ENCODE data around the gene RARB. TPM values are rescaled to one million over a fixed set of nuclear protein-coding genes. Genes with fewer than 3 reads are reported as not detected.

The RARB gene
- total RNA-seq, 1 experiment from 2014 or later = 0.24 TPM

DNA sequence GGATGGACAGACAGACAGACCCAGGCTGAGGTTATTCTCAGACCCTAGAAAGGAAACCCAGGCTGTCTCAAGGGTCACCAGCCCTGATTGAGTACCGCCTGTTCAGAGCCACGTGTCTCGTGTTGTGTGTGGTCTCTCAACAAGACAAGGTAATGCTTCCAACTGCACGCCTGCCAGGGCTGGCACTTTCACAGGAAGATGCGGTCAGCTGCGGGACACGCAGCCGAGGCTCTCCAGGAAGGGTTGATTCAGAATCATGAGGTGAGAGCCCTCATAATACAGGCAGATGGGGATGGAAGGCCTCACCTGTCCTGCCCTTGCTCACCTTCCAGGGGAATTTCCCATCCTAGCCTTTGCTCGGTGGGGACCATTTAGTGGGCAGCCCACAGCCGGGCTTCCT lies 155.3 kb downstream of the RARB start:
- Histone ChIP-seq H3K27ac (ENCODE audit: low read depth, low read length, poor library complexity, severe bottlenecking) (no peak overlapping the region), H3K4me1 (ENCODE audit: insufficient read depth, low read length, poor library complexity, severe bottlenecking) (no peaks in the 10 kb centered on the region), H3K36me3 (ENCODE audit: insufficient read depth, low read length, poor library complexity, severe bottlenecking) (no peaks in the 10 kb centered on the region), H3K27me3 (replicated peaks; ENCODE audit: insufficient read depth, low read depth, low read length, poor library complexity) (no peaks in the 10 kb centered on the region), H3K4me3 (ENCODE audit: low read depth, low read length, poor library complexity, severe bottlenecking) (no peak overlapping the region), H3K9me3 (ENCODE audit: low read depth, low read length, poor library complexity, severe bottlenecking) (no peaks in the 10 kb centered on the region)
- no peak for DNase-seq (ENCODE audit: low spot score)
- intact Hi-C loops (cut with micrococcal nuclease; ENCODE audit: unreplicated experiment) = no loop called here
- no TSS peak for BruUV-seq (replicated peaks)
- ChIA-PET CTCF (no interaction called here), POLR2A (ENCODE audit: low non-redundant PET) (no interaction called here)
- no peak for TF ChIP-seq EZH2 (IDR thresholded peaks at IDR 0.05; ENCODE audit: borderline replicate concordance, low read depth, low read length, poor library complexity, severe bottlenecking)
- TF ChIP-seq, protein P1, sequence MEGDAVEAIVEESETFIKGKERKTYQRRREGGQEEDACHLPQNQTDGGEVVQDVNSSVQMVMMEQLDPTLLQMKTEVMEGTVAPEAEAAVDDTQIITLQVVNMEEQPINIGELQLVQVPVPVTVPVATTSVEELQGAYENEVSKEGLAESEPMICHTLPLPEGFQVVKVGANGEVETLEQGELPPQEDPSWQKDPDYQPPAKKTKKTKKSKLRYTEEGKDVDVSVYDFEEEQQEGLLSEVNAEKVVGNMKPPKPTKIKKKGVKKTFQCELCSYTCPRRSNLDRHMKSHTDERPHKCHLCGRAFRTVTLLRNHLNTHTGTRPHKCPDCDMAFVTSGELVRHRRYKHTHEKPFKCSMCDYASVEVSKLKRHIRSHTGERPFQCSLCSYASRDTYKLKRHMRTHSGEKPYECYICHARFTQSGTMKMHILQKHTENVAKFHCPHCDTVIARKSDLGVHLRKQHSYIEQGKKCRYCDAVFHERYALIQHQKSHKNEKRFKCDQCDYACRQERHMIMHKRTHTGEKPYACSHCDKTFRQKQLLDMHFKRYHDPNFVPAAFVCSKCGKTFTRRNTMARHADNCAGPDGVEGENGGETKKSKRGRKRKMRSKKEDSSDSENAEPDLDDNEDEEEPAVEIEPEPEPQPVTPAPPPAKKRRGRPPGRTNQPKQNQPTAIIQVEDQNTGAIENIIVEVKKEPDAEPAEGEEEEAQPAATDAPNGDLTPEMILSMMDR (conservative IDR thresholded peaks at IDR 0.05; ENCODE audit: low read depth, low read length) = no peak

DNA sequence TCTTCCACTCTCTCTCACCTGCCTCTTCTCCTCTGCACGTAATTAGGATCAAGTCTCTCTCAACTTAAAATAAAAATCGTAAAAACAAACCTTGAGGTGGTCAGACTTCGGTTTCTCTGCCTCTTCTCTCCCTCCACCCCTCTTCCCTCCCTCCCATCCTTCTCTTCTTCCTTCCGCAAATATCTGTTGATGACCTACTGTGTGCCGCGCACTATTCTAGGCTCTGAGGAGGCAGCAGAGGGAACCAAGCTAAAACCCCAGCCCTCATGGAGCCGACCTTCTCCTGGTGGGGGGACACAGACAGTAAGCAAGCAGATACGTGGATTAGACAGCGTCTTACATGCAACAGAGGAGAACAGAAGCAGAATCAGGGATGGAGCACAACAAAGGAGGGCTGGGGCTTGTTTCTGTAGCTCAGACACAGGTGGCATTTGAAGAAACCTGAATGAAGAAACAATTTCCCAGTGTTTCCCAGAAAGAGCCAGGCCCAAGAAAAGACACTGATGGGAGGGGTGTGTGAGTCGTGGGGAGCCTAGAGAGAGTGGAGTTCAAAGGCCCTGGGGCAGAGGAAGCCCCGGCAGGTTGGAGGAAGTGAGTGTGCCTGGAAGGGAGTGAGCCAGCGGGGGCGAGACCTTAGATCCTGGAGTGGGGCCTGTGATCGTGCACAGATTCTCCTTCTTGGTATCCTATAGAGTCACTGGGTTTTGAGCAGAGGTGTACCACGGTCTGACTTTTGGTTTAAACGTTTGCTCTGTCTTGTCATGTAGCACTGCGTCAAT lies 156.1 kb downstream of the RARB start:
- intact Hi-C loops (cut with micrococcal nuclease; ENCODE audit: unreplicated experiment) = no loop called here
- no TSS peak for BruUV-seq (replicated peaks)

DNA sequence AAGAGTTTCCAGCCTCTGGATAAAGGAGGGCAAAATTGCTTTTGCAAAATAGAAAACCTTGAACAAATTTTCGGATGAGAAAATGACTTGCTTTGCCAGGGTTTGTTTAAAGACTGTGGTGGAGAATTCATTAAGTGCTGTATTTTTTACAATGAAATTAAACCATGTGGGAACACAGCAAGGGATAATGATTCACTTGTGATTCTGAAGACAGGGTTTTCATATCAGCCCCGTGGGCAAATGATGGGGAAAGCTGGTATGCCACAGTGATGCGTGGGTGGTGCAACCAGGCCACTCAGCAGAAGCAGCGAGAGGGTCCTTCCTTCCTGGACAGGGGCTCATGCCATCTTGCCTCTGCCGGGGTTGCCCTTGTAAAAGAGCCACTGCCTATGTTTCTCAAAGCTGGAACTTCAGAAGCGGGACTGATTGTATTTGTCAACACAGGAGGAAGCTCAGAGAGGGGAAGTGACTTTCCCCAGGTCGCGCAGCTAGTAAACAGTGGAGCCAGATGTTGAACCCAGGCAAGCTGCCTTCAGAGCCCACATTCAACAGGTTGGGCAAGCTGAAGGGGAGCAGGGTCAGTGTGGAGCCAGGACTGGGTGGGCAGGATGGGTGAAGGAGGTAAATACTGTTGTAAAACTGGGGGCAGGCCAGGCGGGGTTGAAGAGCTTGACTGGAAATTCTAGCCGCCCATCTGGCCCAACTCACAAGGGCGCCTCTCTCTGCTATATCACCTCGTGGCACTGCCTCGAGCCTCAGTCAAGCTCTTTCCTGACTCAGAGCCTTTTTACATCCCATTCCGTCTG lies 157.5 kb downstream of the RARB start:
- Histone ChIP-seq H3K27ac (ENCODE audit: low read depth, low read length, poor library complexity, severe bottlenecking) (no peak overlapping the region), H3K4me3 (ENCODE audit: low read depth, low read length, poor library complexity, severe bottlenecking) (no peak overlapping the region), H3K36me3 (ENCODE audit: insufficient read depth, low read length, poor library complexity, severe bottlenecking) (no peaks in the 10 kb centered on the region), H3K9me3 (ENCODE audit: low read depth, low read length, poor library complexity, severe bottlenecking) (no peaks in the 10 kb centered on the region), H3K4me1 (ENCODE audit: insufficient read depth, low read length, poor library complexity, severe bottlenecking) (no peaks in the 10 kb centered on the region), H3K27me3 (replicated peaks; ENCODE audit: insufficient read depth, low read depth, low read length, poor library complexity) (no peaks in the 10 kb centered on the region)
- ChIA-PET CTCF (interaction anchor here (1.0 kb wide), 1 partner anchor 8 kb away, joined by 5 read pairs; no protein-coding TSS in a partner anchor), POLR2A (ENCODE audit: low non-redundant PET) (no interaction called here)
- DNase-seq (ENCODE audit: low spot score) = no peak
- intact Hi-C loops (cut with micrococcal nuclease; ENCODE audit: unreplicated experiment) = no loop called here
- TF ChIP-seq EZH2 (IDR thresholded peaks at IDR 0.05; ENCODE audit: borderline replicate concordance, low read depth, low read length, poor library complexity, severe bottlenecking) = no peak
- TF ChIP-seq, protein P1 (conservative IDR thresholded peaks at IDR 0.05; ENCODE audit: low read depth, low read length) = no peak
- BruUV-seq (replicated peaks) = no TSS peak

More for the DNA sequence above, 156.1 kb downstream of the RARB start:
- no peak for DNase-seq (ENCODE audit: low spot score)
- no peaks in the 10 kb centered on the region for H3K9me3 ChIP-seq (ENCODE audit: low read depth, low read length, poor library complexity, severe bottlenecking)
- H3K27me3 ChIP-seq (replicated peaks; ENCODE audit: insufficient read depth, low read depth, low read length, poor library complexity) = no peaks in the 10 kb centered on the region
- CTCF ChIA-PET = no interaction called here
- H3K4me3 ChIP-seq (ENCODE audit: low read depth, low read length, poor library complexity, severe bottlenecking) = no peak overlapping the region
- no peak for TF ChIP-seq EZH2 (IDR thresholded peaks at IDR 0.05; ENCODE audit: borderline replicate concordance, low read depth, low read length, poor library complexity, severe bottlenecking)
- TF ChIP-seq, protein P1 (conservative IDR thresholded peaks at IDR 0.05; ENCODE audit: low read depth, low read length) = no peak
- POLR2A ChIA-PET (ENCODE audit: low non-redundant PET) = no interaction called here
- no peaks in the 10 kb centered on the region for H3K4me1 ChIP-seq (ENCODE audit: insufficient read depth, low read length, poor library complexity, severe bottlenecking)
- H3K27ac ChIP-seq (ENCODE audit: low read depth, low read length, poor library complexity, severe bottlenecking) = no peak overlapping the region
- no peaks in the 10 kb centered on the region for H3K36me3 ChIP-seq (ENCODE audit: insufficient read depth, low read length, poor library complexity, severe bottlenecking)
